Liver (tissue), 9 donors: ENCODE data around the gene DDI1. TPM values are rescaled to one million over a fixed set of nuclear protein-coding genes. Genes with fewer than 3 reads are reported as not detected.

Experiments used
- DNase-seq: peaks from one replicate; pipeline ENCODE4 v3.0.0-alpha.2; 2017; ENCODE audit warnings: low spot score
- H3K27ac ChIP-seq, 2 donors: one replicate each; pipeline ENCODE4 v1.7.0; 2013; ENCODE audit warnings: inconsistent platforms in 2 of 2, low read length in 2 of 2, control low read depth in 1 of 2, low read depth in 1 of 2, mild to moderate bottlenecking in 1 of 2
- H3K27me3 ChIP-seq, 4 donors: one replicate each; pipeline versions ENCODE4 v1.6.1 to v1.7.0; 2013; ENCODE audit warnings: low read length in 3 of 4, inconsistent platforms in 1 of 4, mild to moderate bottlenecking in 1 of 4, moderate library complexity in 1 of 4; ENCODE audit not compliant: control insufficient read depth in 4 of 4, insufficient read depth in 4 of 4
- H3K36me3 ChIP-seq, 4 donors: one replicate each; pipeline versions ENCODE4 v1.6.1 to v1.7.0; 2013; ENCODE audit warnings: low read length in 3 of 4, mild to moderate bottlenecking in 3 of 4, low read depth in 1 of 4, moderate library complexity in 1 of 4; ENCODE audit not compliant: control insufficient read depth in 4 of 4, insufficient read depth in 3 of 4
- H3K4me1 ChIP-seq, 4 donors: one replicate each; pipeline versions ENCODE4 v1.6.1 to v1.7.0; 2013; ENCODE audit warnings: low read length in 3 of 4, mild to moderate bottlenecking in 3 of 4, moderate library complexity in 1 of 4; ENCODE audit not compliant: control insufficient read depth in 4 of 4, insufficient read depth in 4 of 4
- H3K4me3 ChIP-seq, 3 donors: one replicate each; pipeline versions ENCODE4 v1.6.1 to v1.7.0; 2013; ENCODE audit warnings: low read length in 3 of 3, control low read depth in 1 of 3, low read depth in 1 of 3, mild to moderate bottlenecking in 1 of 3
- H3K9ac ChIP-seq, 2 donors: one replicate each; pipeline ENCODE4 v1.7.0; 2013; ENCODE audit warnings: low read length in 2 of 2, mild to moderate bottlenecking in 2 of 2, moderate library complexity in 2 of 2, control low read depth in 1 of 2, low read depth in 1 of 2
- H3K9me3 ChIP-seq, 4 donors: one replicate each; pipeline versions ENCODE4 v1.6.1 to v1.7.0; 2013; ENCODE audit warnings: low read length in 3 of 4; ENCODE audit not compliant: control insufficient read depth in 4 of 4
- EGR1 ChIP-seq, 2 donors: IDR thresholded peaks; 2 replicates each; pipeline ENCODE4 v1.6.1; 2016 to 2018; ENCODE audit warnings: antibody characterized with exemption in 2 of 2, low read depth in 2 of 2
- FOXA1 ChIP-seq: IDR thresholded peaks from 2 replicates; pipeline ENCODE4 v1.6.1; 2016; ENCODE audit warnings: antibody characterized with exemption
- FOXA2 ChIP-seq: IDR thresholded peaks from 2 replicates; pipeline ENCODE4 v1.6.1; 2016; ENCODE audit warnings: antibody characterized with exemption
- GABPA ChIP-seq, 2 donors: IDR thresholded peaks in 1 of 2; conservative IDR thresholded peaks in 1 of 2; 2 replicates each; pipeline ENCODE4 v1.6.1; 2016; ENCODE audit warnings: antibody characterized with exemption in 2 of 2, mild to moderate bottlenecking in 1 of 2, moderate library complexity in 1 of 2
- HNF4G ChIP-seq: IDR thresholded peaks from 2 replicates; pipeline ENCODE4 v1.6.1; 2016; ENCODE audit warnings: antibody characterized with exemption
- JUND ChIP-seq, 2 donors: IDR thresholded peaks; 2 replicates each; pipeline ENCODE4 v1.6.1; 2016; ENCODE audit warnings: antibody characterized with exemption in 2 of 2
- NR2F2 ChIP-seq: IDR thresholded peaks from 2 replicates; pipeline ENCODE4 v1.6.1; 2016; ENCODE audit warnings: antibody characterized with exemption
- RAD21 ChIP-seq, 2 donors: IDR thresholded peaks; 2 replicates each; pipeline ENCODE4 v1.6.1; 2016; ENCODE audit warnings: antibody characterized with exemption in 2 of 2, mild to moderate bottlenecking in 2 of 2
- RXRA ChIP-seq, 2 donors: IDR thresholded peaks; 2 replicates each; pipeline ENCODE4 v1.6.1; 2017 to 2018; ENCODE audit warnings: antibody characterized with exemption in 2 of 2, mild to moderate bottlenecking in 1 of 2
- SP1 ChIP-seq: IDR thresholded peaks from 2 replicates; pipeline ENCODE4 v1.6.1; 2018; ENCODE audit warnings: antibody characterized with exemption, mild to moderate bottlenecking
- TAF1 ChIP-seq: conservative IDR thresholded peaks from 2 replicates; pipeline ENCODE4 v1.6.1; 2016; ENCODE audit warnings: antibody characterized with exemption, mild to moderate bottlenecking
- YY1 ChIP-seq: IDR thresholded peaks from 2 replicates; pipeline ENCODE4 v1.6.1; 2016; ENCODE audit warnings: antibody characterized with exemption, mild to moderate bottlenecking
- WGBS: extraction: QIAGEN DNeasy Blood & Tissue Kit; methylation state at CpG from one replicate; pipeline ENCODE4 v1.1.7; 2013; 5-methylcytosine and 5-hydroxymethylcytosine counted together
- polyA plus RNA-seq, 2 donors: library from polyadenylated mRNA; stranded (reverse) in 1 of 2; unstranded in 1 of 2; fragments of 200-250 nt in 1 of 2; fragments of >200 nt in 1 of 2; fragmentation: Nextera tagmentation in 1 of 2; extraction: Ambion mirVana in 1 of 2; gene quantifications; one replicate each; pipeline versions ENCODE4 v1.2.1 to v1.2.3, GENCODE V29; 2013 to 2015
- total RNA-seq, 2 donors: library from RNA; depleted of rRNA; stranded (reverse); fragments of >200 nt; gene quantifications; one replicate each; pipeline ENCODE4 v1.2.3, GENCODE V29; 2014
- TF ChIP-seq, protein P1 (sequence below): IDR thresholded peaks from 2 replicates; pipeline ENCODE4 v1.6.1; 2016; ENCODE audit warnings: antibody characterized with exemption
- TF ChIP-seq, protein P2 (sequence below): fragments of 150-350 bp; IDR thresholded peaks from 2 replicates; pipeline ENCODE4 v1.5.1; 2017; ENCODE audit warnings: improper control_type of control experiment, low read depth, low read length; ENCODE audit not compliant: missing input control
- TF ChIP-seq, protein P3 (sequence below): IDR thresholded peaks from 2 replicates; pipeline ENCODE4 v1.6.1; 2016; ENCODE audit warnings: antibody characterized with exemption
- TF ChIP-seq, protein P4 (sequence below): IDR thresholded peaks from 2 replicates; pipeline ENCODE4 v1.6.1; 2016; ENCODE audit warnings: antibody characterized with exemption
- TF ChIP-seq, protein P5 (sequence below): IDR thresholded peaks from 2 replicates; pipeline ENCODE4 v1.6.1; 2016; ENCODE audit warnings: antibody characterized with exemption, mild to moderate bottlenecking
- donor health status: healthy.
- donor health status: healthy.
- donor health status: healthy.
- donor health status: healthy.
- donor health status: healthy.

DDI1 gene
- total and polyA plus RNA-seq, 4 donors: 0.07 TPM; not detected in 3

DNA sequence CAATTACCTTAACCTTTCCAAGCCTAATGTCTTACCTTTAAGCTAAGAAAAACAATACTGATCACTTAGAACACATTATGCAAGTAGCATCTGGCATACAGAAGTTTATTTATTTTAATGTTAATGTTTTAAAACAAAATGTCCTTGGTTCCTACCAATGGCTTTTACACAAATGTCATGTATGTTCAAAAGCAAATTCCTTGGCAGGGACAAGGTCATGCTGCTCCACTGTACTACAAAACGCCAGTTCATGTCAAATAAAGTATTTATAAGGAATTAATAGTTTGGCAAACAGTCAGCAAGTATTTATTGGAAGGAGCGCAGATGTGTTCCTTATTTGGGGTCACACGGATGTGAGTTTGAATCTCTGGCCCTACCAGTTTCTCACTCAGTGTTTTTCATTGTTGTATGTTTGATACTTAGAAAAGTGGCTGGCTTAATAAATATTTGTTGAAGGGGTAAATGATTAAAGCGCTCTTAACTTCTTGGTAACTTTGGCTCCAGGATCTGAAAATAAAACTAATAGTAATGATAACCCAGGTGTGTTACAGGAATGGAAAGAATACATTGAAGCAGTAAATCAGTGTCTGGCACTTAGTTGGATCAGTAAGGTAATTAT, 18.6 kb downstream of the DDI1 start:
- no peaks in the 10 kb centered on the region for H3K27me3 ChIP-seq
- WGBS: 63% methylated on average over 4 of the region's 4 CpGs
- no peaks in the 10 kb centered on the region for H3K9me3 ChIP-seq
- no peak overlapping the region for H3K27ac ChIP-seq
- no peaks in the 10 kb centered on the region for H3K4me1 ChIP-seq
- H3K36me3 ChIP-seq: no peaks in the 10 kb centered on the region
- H3K9ac ChIP-seq: no peak overlapping the region
- TF ChIP-seq HNF4G (no peak), FOXA2 (no peak), EGR1 (IDR thresholded peaks at IDR 0.05; ENCODE audit: low read depth in 2 of 2) (no peak), FOXA1 (no peak), SP1 (no peak), JUND (IDR thresholded peaks at IDR 0.05) (no peak), YY1 (no peak), RAD21 (IDR thresholded peaks at IDR 0.05) (no peak), RXRA (IDR thresholded peaks at IDR 0.05) (no peak), TAF1 (no peak), GABPA (IDR thresholded peaks at IDR 0.05 in 1 of 2, conservative IDR thresholded peaks at IDR 0.05 in 1 of 2) (no peak)
- TF ChIP-seq, protein P1, sequence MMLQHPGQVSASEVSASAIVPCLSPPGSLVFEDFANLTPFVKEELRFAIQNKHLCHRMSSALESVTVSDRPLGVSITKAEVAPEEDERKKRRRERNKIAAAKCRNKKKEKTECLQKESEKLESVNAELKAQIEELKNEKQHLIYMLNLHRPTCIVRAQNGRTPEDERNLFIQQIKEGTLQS: no peak
- TF ChIP-seq, protein P2, sequence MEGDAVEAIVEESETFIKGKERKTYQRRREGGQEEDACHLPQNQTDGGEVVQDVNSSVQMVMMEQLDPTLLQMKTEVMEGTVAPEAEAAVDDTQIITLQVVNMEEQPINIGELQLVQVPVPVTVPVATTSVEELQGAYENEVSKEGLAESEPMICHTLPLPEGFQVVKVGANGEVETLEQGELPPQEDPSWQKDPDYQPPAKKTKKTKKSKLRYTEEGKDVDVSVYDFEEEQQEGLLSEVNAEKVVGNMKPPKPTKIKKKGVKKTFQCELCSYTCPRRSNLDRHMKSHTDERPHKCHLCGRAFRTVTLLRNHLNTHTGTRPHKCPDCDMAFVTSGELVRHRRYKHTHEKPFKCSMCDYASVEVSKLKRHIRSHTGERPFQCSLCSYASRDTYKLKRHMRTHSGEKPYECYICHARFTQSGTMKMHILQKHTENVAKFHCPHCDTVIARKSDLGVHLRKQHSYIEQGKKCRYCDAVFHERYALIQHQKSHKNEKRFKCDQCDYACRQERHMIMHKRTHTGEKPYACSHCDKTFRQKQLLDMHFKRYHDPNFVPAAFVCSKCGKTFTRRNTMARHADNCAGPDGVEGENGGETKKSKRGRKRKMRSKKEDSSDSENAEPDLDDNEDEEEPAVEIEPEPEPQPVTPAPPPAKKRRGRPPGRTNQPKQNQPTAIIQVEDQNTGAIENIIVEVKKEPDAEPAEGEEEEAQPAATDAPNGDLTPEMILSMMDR: no peak
- TF ChIP-seq, protein P3, sequence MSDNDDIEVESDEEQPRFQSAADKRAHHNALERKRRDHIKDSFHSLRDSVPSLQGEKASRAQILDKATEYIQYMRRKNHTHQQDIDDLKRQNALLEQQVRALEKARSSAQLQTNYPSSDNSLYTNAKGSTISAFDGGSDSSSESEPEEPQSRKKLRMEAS: no peak
- TF ChIP-seq, protein P4, sequence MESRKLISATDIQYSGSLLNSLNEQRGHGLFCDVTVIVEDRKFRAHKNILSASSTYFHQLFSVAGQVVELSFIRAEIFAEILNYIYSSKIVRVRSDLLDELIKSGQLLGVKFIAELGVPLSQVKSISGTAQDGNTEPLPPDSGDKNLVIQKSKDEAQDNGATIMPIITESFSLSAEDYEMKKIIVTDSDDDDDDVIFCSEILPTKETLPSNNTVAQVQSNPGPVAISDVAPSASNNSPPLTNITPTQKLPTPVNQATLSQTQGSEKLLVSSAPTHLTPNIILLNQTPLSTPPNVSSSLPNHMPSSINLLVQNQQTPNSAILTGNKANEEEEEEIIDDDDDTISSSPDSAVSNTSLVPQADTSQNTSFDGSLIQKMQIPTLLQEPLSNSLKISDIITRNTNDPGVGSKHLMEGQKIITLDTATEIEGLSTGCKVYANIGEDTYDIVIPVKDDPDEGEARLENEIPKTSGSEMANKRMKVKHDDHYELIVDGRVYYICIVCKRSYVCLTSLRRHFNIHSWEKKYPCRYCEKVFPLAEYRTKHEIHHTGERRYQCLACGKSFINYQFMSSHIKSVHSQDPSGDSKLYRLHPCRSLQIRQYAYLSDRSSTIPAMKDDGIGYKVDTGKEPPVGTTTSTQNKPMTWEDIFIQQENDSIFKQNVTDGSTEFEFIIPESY: no peak
- TF ChIP-seq, protein P5, sequence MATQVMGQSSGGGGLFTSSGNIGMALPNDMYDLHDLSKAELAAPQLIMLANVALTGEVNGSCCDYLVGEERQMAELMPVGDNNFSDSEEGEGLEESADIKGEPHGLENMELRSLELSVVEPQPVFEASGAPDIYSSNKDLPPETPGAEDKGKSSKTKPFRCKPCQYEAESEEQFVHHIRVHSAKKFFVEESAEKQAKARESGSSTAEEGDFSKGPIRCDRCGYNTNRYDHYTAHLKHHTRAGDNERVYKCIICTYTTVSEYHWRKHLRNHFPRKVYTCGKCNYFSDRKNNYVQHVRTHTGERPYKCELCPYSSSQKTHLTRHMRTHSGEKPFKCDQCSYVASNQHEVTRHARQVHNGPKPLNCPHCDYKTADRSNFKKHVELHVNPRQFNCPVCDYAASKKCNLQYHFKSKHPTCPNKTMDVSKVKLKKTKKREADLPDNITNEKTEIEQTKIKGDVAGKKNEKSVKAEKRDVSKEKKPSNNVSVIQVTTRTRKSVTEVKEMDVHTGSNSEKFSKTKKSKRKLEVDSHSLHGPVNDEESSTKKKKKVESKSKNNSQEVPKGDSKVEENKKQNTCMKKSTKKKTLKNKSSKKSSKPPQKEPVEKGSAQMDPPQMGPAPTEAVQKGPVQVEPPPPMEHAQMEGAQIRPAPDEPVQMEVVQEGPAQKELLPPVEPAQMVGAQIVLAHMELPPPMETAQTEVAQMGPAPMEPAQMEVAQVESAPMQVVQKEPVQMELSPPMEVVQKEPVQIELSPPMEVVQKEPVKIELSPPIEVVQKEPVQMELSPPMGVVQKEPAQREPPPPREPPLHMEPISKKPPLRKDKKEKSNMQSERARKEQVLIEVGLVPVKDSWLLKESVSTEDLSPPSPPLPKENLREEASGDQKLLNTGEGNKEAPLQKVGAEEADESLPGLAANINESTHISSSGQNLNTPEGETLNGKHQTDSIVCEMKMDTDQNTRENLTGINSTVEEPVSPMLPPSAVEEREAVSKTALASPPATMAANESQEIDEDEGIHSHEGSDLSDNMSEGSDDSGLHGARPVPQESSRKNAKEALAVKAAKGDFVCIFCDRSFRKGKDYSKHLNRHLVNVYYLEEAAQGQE: no peak
- H3K4me3 ChIP-seq: no peak overlapping the region
- no peak for DNase-seq

DNA sequence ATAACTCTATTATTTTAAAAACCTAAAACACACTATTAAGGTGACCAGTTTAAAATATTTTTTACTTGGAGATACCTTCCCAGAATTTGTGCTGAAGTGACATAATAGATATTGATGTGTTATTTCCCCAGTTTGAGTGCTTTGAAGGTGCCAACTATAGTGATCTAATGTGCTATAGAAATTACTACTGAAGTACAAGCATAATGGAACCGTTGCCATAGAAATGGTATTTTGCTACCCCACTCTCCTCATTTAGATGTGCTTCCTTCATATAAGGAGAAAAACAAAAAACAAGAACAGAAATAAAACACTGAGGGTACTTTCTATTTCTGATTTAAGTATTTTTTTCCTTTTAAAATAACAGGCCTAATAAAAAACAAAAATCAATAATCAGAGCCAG, 19.2 kb downstream of the DDI1 start:
- 90% methylated on average over 1 of the region's 1 CpG for WGBS
- DNase-seq: no peak
- TF ChIP-seq SP1 (no peak), NR2F2 (no peak), TAF1 (no peak), RAD21 (IDR thresholded peaks at IDR 0.05) (no peak)
- TF ChIP-seq, protein P4: no peak
- TF ChIP-seq, protein P2: no peak

More for the DNA sequence above, 19.2 kb downstream of the DDI1 start:
- H3K36me3 ChIP-seq: no peaks in the 10 kb centered on the region
- no peaks in the 10 kb centered on the region for H3K27me3 ChIP-seq
- no peaks in the 10 kb centered on the region for H3K9me3 ChIP-seq
- H3K4me1 ChIP-seq: no peaks in the 10 kb centered on the region
- no peak overlapping the region for H3K9ac ChIP-seq
- no peak overlapping the region for H3K27ac ChIP-seq
- H3K4me3 ChIP-seq: no peak overlapping the region
